HEK293 (cell line): ENCODE results near the gene HOXC5.
A peak's percentile ranks its signal among the peaks of the same experiment; 100 is the strongest.

Experiments
- CTCF ChIA-PET: fragments of 350-600 bp; formaldehyde crosslinking; extraction: SDS; loops from one replicate; lab custom pipeline; 2021; ENCODE audit warnings: antibody characterized with exemption; lab: Yijun Ruan, JAX
- POLR2A ChIA-PET: fragments of 300-600 bp; formaldehyde crosslinking; extraction: SDS; loops from one replicate; lab custom pipeline; 2020; ENCODE audit warnings: antibody characterized with exemption, inconsistent platforms; lab: Yijun Ruan, JAX
- H3K27ac ChIP-seq: fragments of 200-500 bp; sonication (Bioruptor generic); 2 replicates; pipeline ENCODE4 v1.5.1; 2014; ENCODE audit warnings: low read depth, low read length, control low read depth, inconsistent platforms; ENCODE audit errors: extremely low read depth
- H3K36me3 ChIP-seq, 2 experiments: fragments of 200-500 bp in 1 of 2; sonication (Bioruptor generic) in 1 of 2; 1 replicate in 1 of 2; 2 replicates in 1 of 2; pipeline ENCODE4 v1.5.1; 2014 to 2017; ENCODE audit warnings: inconsistent platforms in 2 of 2, low read length in 2 of 2; ENCODE audit not compliant: control insufficient read depth in 2 of 2, insufficient read depth in 1 of 2
- H3K4me1 ChIP-seq: fragments of 200-500 bp; sonication (Bioruptor generic); 2 replicates; pipeline ENCODE4 v1.5.1; 2014; ENCODE audit warnings: mild to moderate bottlenecking, low read length, inconsistent platforms; ENCODE audit not compliant: control insufficient read depth, insufficient read depth
- H3K4me3 ChIP-seq: 2 replicates; pipeline ENCODE4 v1.5.1; 2011; ENCODE audit warnings: low read depth, mild to moderate bottlenecking, control low read depth, low read length, moderate library complexity
- H3K9me3 ChIP-seq: fragments of 200-500 bp; sonication (Bioruptor generic); 2 replicates; pipeline ENCODE4 v1.5.1; 2014; ENCODE audit warnings: low read depth, low read length, inconsistent platforms; ENCODE audit not compliant: control insufficient read depth, insufficient read depth
- GLIS1 ChIP-seq: fragments of 450-650 bp; formaldehyde crosslinking; IDR thresholded peaks from 2 replicates; pipeline ENCODE4 v1.5.1; 2016; ENCODE audit warnings: missing biosample characterization, missing genetic modification characterization
- GLIS2 ChIP-seq: fragments of 450-650 bp; formaldehyde crosslinking; IDR thresholded peaks from 2 replicates; pipeline ENCODE4 v1.5.1; 2016; ENCODE audit warnings: missing biosample characterization, missing genetic modification characterization
- IKZF3 ChIP-seq: fragments of 450-650 bp; IDR thresholded peaks from 2 replicates; pipeline ENCODE4 v1.5.0; 2018; ENCODE audit warnings: missing biosample characterization, mild to moderate bottlenecking, missing genetic modification characterization, moderate library complexity
- KLF16 ChIP-seq: fragments of 450-650 bp; formaldehyde crosslinking; IDR thresholded peaks from 2 replicates; pipeline ENCODE4 v1.5.1; 2017; ENCODE audit warnings: missing biosample characterization, missing genetic modification characterization
- SP2 ChIP-seq: fragments of 450-650 bp; formaldehyde crosslinking; IDR thresholded peaks from 2 replicates; pipeline ENCODE4 v1.5.1; 2016; ENCODE audit warnings: missing biosample characterization, missing genetic modification characterization
- SP3 ChIP-seq: fragments of 450-650 bp; formaldehyde crosslinking; IDR thresholded peaks from 2 replicates; pipeline ENCODE4 v1.5.1; 2016; ENCODE audit warnings: missing biosample characterization, missing genetic modification characterization
- YY1 ChIP-seq: fragments of 450-650 bp; formaldehyde crosslinking; IDR thresholded peaks from 2 replicates; pipeline ENCODE4 v1.5.1; 2018; ENCODE audit warnings: missing biosample characterization, missing genetic modification characterization
- ZBTB20 ChIP-seq: fragments of 450-650 bp; formaldehyde crosslinking; IDR thresholded peaks from 2 replicates; pipeline ENCODE4 v1.5.1; 2016; ENCODE audit warnings: missing biosample characterization, missing genetic modification characterization
- ZBTB7A ChIP-seq: fragments of 450-650 bp; formaldehyde crosslinking; IDR thresholded peaks from 2 replicates; pipeline ENCODE4 v1.5.1; 2016; ENCODE audit warnings: low read depth, missing biosample characterization, missing genetic modification characterization
- ZBTB8A ChIP-seq: fragments of 450-650 bp; formaldehyde crosslinking; IDR thresholded peaks from 2 replicates; pipeline ENCODE4 v1.5.1; 2016; ENCODE audit warnings: missing biosample characterization, missing genetic modification characterization
- ZFP69B ChIP-seq: fragments of 450-650 bp; formaldehyde crosslinking; IDR thresholded peaks from 2 replicates; pipeline ENCODE4 v1.5.1; 2016; ENCODE audit warnings: missing biosample characterization, missing genetic modification characterization
- ZNF132 ChIP-seq: fragments of 450-650 bp; formaldehyde crosslinking; IDR thresholded peaks from 2 replicates; pipeline ENCODE4 v1.5.1; 2017; ENCODE audit warnings: missing biosample characterization, missing genetic modification characterization, borderline replicate concordance
- ZNF146 ChIP-seq: fragments of 450-650 bp; formaldehyde crosslinking; IDR thresholded peaks from 2 replicates; pipeline ENCODE4 v1.5.1; 2016; ENCODE audit warnings: missing biosample characterization, missing genetic modification characterization
- ZNF157 ChIP-seq: fragments of 450-650 bp; formaldehyde crosslinking; IDR thresholded peaks from 2 replicates; pipeline ENCODE4 v1.5.1; 2016; ENCODE audit warnings: missing biosample characterization, missing genetic modification characterization
- ZNF2 ChIP-seq: fragments of 450-650 bp; formaldehyde crosslinking; IDR thresholded peaks from 2 replicates; pipeline ENCODE4 v1.5.1; 2016; ENCODE audit warnings: missing biosample characterization, missing genetic modification characterization
- ZNF214 ChIP-seq: fragments of 450-650 bp; formaldehyde crosslinking; IDR thresholded peaks from 2 replicates; pipeline ENCODE4 v1.5.1; 2017; ENCODE audit warnings: missing biosample characterization, mild to moderate bottlenecking, missing genetic modification characterization, borderline replicate concordance
- ZNF266 ChIP-seq: fragments of 450-650 bp; formaldehyde crosslinking; IDR thresholded peaks from 2 replicates; pipeline ENCODE4 v1.5.1; 2016; ENCODE audit warnings: missing biosample characterization, missing genetic modification characterization, low read depth
- ZNF292 ChIP-seq: fragments of 450-650 bp; formaldehyde crosslinking; IDR thresholded peaks from 2 replicates; pipeline ENCODE4 v1.5.1; 2016; ENCODE audit warnings: low read depth, missing biosample characterization, missing genetic modification characterization, borderline replicate concordance
- ZNF302 ChIP-seq: fragments of 450-650 bp; formaldehyde crosslinking; IDR thresholded peaks from 2 replicates; pipeline ENCODE4 v1.5.1; 2016; ENCODE audit warnings: missing biosample characterization, missing genetic modification characterization, low read depth
- ZNF335 ChIP-seq: fragments of 450-650 bp; formaldehyde crosslinking; conservative IDR thresholded peaks from 2 replicates; pipeline ENCODE4 v1.5.1; 2016; ENCODE audit warnings: missing biosample characterization, missing genetic modification characterization
- ZNF394 ChIP-seq: fragments of 450-650 bp; formaldehyde crosslinking; IDR thresholded peaks from 2 replicates; pipeline ENCODE4 v1.5.1; 2016; ENCODE audit warnings: missing biosample characterization, missing genetic modification characterization, mild to moderate bottlenecking, moderate library complexity, borderline replicate concordance
- ZNF548 ChIP-seq: fragments of 450-650 bp; formaldehyde crosslinking; IDR thresholded peaks from 2 replicates; pipeline ENCODE4 v1.5.1; 2016; ENCODE audit warnings: missing biosample characterization, missing genetic modification characterization
- ZNF596 ChIP-seq: fragments of 450-650 bp; IDR thresholded peaks from 2 replicates; pipeline ENCODE4 v1.5.0; 2018; ENCODE audit warnings: missing biosample characterization, mild to moderate bottlenecking, missing genetic modification characterization, moderate library complexity
- ZNF621 ChIP-seq: fragments of 450-650 bp; formaldehyde crosslinking; IDR thresholded peaks from 2 replicates; pipeline ENCODE4 v1.5.1; 2017; ENCODE audit warnings: missing biosample characterization, missing genetic modification characterization
- ZNF664 ChIP-seq: fragments of 450-650 bp; formaldehyde crosslinking; IDR thresholded peaks from 2 replicates; pipeline ENCODE4 v1.5.1; 2016; ENCODE audit warnings: missing biosample characterization, missing genetic modification characterization
- ZNF670 ChIP-seq: fragments of 450-650 bp; formaldehyde crosslinking; IDR thresholded peaks from 2 replicates; pipeline ENCODE4 v1.5.1; 2016; ENCODE audit warnings: missing biosample characterization, missing genetic modification characterization, low read depth
- ZNF701 ChIP-seq: fragments of 450-650 bp; formaldehyde crosslinking; IDR thresholded peaks from 2 replicates; pipeline ENCODE4 v1.5.1; 2016; ENCODE audit warnings: missing biosample characterization, missing genetic modification characterization
- ZNF76 ChIP-seq: fragments of 450-650 bp; formaldehyde crosslinking; IDR thresholded peaks from 2 replicates; pipeline ENCODE4; 2016; ENCODE audit warnings: low read depth, missing biosample characterization, missing genetic modification characterization, borderline replicate concordance
- ZNF791 ChIP-seq: fragments of 450-650 bp; formaldehyde crosslinking; IDR thresholded peaks from 2 replicates; pipeline ENCODE4 v1.5.1; 2016; ENCODE audit warnings: missing biosample characterization, missing genetic modification characterization
- ZSCAN30 ChIP-seq: fragments of 450-650 bp; IDR thresholded peaks from 2 replicates; pipeline ENCODE4 v1.5.1; 2018; ENCODE audit warnings: missing biosample characterization, mild to moderate bottlenecking, missing genetic modification characterization, moderate library complexity
- TF ChIP-seq, protein P1 (sequence below): fragments of 450-650 bp; formaldehyde crosslinking; optimal IDR thresholded peaks from 2 replicates; pipeline ENCODE3; 2016; ENCODE audit warnings: missing biosample characterization, mild to moderate bottlenecking, missing genetic modification characterization
- TF ChIP-seq, protein P2 (sequence below): fragments of 450-650 bp; formaldehyde crosslinking; IDR thresholded peaks from 2 replicates; pipeline ENCODE4 v1.5.1; 2016; ENCODE audit warnings: missing biosample characterization, missing genetic modification characterization

Gene HOXC5

DNA sequence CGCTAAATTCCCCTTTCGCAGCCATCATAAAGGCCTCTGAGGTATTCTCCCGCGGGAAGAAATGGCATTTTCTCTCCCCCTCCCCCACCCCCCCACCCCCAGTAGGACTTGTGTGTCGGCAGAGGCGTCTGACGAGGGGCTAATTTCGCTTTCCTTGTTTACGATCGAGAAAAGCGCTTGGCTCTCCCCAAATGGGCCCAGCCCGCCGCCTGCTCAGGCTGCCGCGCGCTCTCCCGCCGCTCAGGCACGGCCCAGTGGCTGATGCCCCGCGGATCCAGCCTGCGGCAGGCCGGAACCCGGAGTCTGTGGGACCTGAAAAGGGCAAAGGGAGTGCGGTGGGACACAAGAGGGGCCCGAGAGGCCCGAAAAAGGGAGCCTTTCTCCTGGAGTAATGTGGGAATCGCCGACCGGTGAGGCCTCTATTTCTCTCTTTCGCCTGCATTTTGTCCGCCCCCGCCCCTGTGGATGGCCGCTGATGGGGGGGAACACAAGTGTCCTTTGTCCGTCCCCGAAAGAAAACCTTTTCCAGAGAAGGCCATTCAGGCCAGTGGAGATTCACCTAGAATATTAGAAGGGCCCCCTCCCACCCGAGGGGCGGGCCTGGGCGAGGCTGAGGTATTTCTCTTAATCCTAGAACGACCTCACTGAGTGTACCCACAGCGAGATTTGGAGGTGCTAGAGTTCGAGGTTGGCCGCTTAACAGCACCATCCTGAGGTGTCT, 13.6 kb upstream of the HOXC5 start (continued):
- TF ChIP-seq ZNF146 (no peak), SP2 (tag by site-specific recombination) (peak; percentile 39; the same call in 1 of the 2 replicates), ZBTB8A (peak; percentile 89), ZNF664 (no peak), ZNF335 (tag by site-specific recombination) (peak; percentile 49), ZNF132 (no peak), ZNF157 (tag by site-specific recombination) (no peak), ZSCAN30 (0 out of 2 replicates have a peak, but pooled peaks have one; percentile 15), ZNF791 (tag by site-specific recombination) (no peak), ZNF394 (tag by site-specific recombination) (no peak), KLF16 (tag by site-specific recombination) (no peak), ZNF548 (no peak), ZNF76 (tag by site-specific recombination) (no peak), ZNF670 (no peak), YY1 (tag by site-specific recombination) (0 out of 2 replicates have a peak, but pooled peaks have one; percentile 19), ZNF596 (tag by site-specific recombination) (0 out of 2 replicates have a peak, but pooled peaks have one; percentile 6), ZNF214 (tag by site-specific recombination) (no peak), SP3 (peak; percentile 41; the same call in 1 of the 2 replicates)
- TF ChIP-seq, protein P1, sequence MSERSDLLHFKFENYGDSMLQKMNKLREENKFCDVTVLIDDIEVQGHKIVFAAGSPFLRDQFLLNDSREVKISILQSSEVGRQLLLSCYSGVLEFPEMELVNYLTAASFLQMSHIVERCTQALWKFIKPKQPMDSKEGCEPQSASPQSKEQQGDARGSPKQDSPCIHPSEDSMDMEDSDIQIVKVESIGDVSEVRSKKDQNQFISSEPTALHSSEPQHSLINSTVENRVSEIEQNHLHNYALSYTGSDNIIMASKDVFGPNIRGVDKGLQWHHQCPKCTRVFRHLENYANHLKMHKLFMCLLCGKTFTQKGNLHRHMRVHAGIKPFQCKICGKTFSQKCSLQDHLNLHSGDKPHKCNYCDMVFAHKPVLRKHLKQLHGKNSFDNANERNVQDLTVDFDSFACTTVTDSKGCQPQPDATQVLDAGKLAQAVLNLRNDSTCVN (tag by site-specific recombination) = peak; percentile 39

DNA sequence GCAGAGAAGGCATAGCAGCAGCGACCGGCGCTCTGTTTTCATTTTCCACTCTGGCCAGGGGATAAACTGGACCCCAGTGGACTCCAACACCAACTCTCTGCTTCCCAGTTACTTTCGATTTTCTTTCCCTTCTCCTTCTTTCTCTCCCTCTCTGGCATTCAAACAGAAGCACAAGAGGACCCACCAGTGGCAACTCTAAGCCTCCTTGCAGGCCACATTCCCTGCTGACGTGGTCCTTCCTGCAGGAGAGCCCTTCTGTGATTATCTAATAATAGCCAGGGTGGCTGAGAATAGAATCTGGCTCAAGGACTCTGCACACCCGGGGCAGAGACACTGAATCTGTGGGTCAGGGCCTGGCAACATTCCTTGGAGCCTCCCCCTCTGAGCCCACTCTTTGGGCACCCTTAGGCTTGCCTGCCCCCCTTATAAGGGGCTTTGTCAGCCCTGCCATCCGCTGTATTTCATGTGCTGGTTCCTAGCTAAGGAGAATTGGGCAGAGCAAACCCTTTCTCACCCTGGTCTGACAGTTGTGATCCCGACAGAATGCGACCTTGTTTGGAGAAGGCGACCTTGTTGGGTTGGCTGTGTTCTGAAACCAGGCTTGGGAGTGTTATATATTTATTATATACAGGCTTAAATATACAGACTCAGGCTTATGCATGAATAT, 12.8 kb upstream of the HOXC5 start:
- POLR2A ChIA-PET = no interaction called here
- H3K27ac ChIP-seq = peak overlapping the region; percentile 100
- peaks cover 67% of the 10 kb centered on the region for H3K4me1 ChIP-seq
- H3K4me3 ChIP-seq = peak overlapping the region; percentile 5; the same call in 1 of the 2 replicates
- no peaks in the 10 kb centered on the region for H3K9me3 ChIP-seq
- CTCF ChIA-PET = interaction anchor here (0.6 to 1.8 kb wide), 2 partner anchors 169 to 181 kb away, joined by 3 to 7 read pairs; no protein-coding TSS in a partner anchor
- H3K36me3 ChIP-seq = no peaks in the 10 kb centered on the region
- TF ChIP-seq ZBTB7A (tag by site-specific recombination) = no peak
- 0 out of 2 replicates have a peak, but pooled peaks have one; percentile 50 for TF ChIP-seq ZNF335 (tag by site-specific recombination)
- peak; percentile 26; the same call in 1 of the 2 replicates for TF ChIP-seq GLIS2
- TF ChIP-seq ZBTB20 (tag by site-specific recombination) = 0 out of 2 replicates have a peak, but pooled peaks have one; percentile 19
- no peak for TF ChIP-seq ZNF292 (tag by site-specific recombination)
- peak; percentile 26; the same call in 1 of the 2 replicates for TF ChIP-seq ZNF2
- no peak for TF ChIP-seq ZNF302
- peak; percentile 38; the same call in 1 of the 2 replicates for TF ChIP-seq GLIS1 (tag by site-specific recombination)
- TF ChIP-seq ZNF701 = no peak
- no peak for TF ChIP-seq ZNF266 (tag by site-specific recombination)
- TF ChIP-seq ZNF621 (tag by site-specific recombination) = no peak
- no peak for TF ChIP-seq YY1 (tag by site-specific recombination)
- TF ChIP-seq IKZF3 (tag by site-specific recombination) = 0 out of 2 replicates have a peak, but pooled peaks have one; percentile 26
- TF ChIP-seq, protein P2, sequence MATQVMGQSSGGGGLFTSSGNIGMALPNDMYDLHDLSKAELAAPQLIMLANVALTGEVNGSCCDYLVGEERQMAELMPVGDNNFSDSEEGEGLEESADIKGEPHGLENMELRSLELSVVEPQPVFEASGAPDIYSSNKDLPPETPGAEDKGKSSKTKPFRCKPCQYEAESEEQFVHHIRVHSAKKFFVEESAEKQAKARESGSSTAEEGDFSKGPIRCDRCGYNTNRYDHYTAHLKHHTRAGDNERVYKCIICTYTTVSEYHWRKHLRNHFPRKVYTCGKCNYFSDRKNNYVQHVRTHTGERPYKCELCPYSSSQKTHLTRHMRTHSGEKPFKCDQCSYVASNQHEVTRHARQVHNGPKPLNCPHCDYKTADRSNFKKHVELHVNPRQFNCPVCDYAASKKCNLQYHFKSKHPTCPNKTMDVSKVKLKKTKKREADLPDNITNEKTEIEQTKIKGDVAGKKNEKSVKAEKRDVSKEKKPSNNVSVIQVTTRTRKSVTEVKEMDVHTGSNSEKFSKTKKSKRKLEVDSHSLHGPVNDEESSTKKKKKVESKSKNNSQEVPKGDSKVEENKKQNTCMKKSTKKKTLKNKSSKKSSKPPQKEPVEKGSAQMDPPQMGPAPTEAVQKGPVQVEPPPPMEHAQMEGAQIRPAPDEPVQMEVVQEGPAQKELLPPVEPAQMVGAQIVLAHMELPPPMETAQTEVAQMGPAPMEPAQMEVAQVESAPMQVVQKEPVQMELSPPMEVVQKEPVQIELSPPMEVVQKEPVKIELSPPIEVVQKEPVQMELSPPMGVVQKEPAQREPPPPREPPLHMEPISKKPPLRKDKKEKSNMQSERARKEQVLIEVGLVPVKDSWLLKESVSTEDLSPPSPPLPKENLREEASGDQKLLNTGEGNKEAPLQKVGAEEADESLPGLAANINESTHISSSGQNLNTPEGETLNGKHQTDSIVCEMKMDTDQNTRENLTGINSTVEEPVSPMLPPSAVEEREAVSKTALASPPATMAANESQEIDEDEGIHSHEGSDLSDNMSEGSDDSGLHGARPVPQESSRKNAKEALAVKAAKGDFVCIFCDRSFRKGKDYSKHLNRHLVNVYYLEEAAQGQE (tag by site-specific recombination) = no peak
- TF ChIP-seq ZFP69B (tag by site-specific recombination) = peak; percentile 82
